Measurements from ENCODE around the gene WASF3. TPM values are rescaled to one million over a fixed set of nuclear protein-coding genes. Genes with fewer than 3 reads are reported as not detected.

Gene WASF3
- total and polyA plus RNA-seq, 2 donors from 2014 or later: 3.7 to 18.5 TPM

DNA sequence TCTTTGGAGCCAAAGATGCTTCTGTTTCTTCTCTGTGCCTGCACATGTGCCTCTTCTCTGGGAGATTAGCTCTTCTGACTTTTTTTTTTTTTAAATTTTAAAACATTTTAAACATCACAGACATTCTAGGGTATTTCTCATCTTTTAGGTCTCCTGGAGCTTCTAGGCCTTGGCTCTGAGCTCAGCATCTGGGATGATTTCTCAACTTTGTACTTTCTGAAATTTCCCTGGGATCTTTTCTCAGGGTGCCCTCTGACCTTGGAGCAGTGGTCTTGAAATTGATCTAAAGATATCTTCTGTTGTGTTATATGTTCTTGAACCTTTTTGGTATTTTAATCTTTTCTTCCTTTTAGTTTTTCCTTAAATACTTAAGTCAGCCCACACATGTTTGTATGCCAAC is 6.2 kb downstream of the WASF3 start:
- H3K9ac ChIP-seq (ENCODE audit: low read length in 3 of 3): no peak overlapping the region
- no peaks in the 10 kb centered on the region for H3K9me3 ChIP-seq (ENCODE audit: control insufficient read depth in 2 of 3, insufficient read depth in 1 of 3, low read length in 3 of 3)
- no peak overlapping the region for H3K27ac ChIP-seq (ENCODE audit: low read depth in 2 of 2, low read length in 2 of 2)
- H3K36me3 ChIP-seq (ENCODE audit: control insufficient read depth in 2 of 3, insufficient read depth in 3 of 3, low read length in 3 of 3): no peaks in the 10 kb centered on the region
- no peak for TF ChIP-seq CTCF (IDR thresholded peaks at IDR 0.05; ENCODE audit: borderline replicate concordance, extremely low read depth, insufficient read depth)
- H3K27me3 ChIP-seq (ENCODE audit: control insufficient read depth, insufficient read depth, low read length): no peaks in the 10 kb centered on the region
- no peaks in the 10 kb centered on the region for H3K4me1 ChIP-seq (ENCODE audit: control insufficient read depth in 2 of 3, insufficient read depth in 2 of 3, low read depth in 1 of 3, low read length in 3 of 3)
- DNase-seq: no peak
- no peak overlapping the region for H3K4me3 ChIP-seq (ENCODE audit: low read length in 3 of 3)
- intact Hi-C loops (cut with DNase I): no loop called here
- FAIRE-seq: no peak

DNA sequence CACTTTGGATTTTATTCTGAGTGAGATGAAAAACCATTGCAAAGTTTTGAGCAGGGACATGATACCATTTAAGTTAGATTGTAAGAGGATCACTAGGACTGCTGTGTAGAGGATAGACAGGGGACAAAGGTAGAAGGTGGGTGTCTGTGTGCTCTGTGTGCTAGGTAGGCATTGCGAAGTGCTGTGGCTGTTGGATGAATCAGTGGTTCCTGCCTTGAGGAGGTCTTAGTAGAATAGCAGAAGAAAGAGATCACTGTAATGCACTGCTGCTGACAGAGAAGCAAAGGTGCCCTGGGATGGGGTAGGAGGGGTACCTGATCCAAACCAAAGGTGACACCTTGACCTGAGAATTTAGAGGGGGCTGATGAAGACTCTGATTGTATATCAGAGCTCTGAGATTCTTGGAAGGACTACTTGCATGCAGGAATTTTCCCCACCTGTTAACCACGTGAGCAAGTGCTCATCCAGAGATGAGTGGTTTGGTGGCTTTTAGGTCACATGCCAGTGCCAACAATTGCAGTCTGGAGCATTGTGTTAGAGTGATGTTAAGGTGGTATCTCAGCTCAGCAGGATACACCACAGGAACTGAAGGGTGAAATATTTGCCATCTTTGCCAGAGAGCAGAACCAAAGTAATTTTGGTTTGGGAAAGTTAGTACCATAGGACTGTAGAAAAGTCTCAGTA is 10.8 kb downstream of the WASF3 start:
- Histone ChIP-seq H3K27me3 (ENCODE audit: control insufficient read depth, insufficient read depth, low read length) (no peaks in the 10 kb centered on the region), H3K4me1 (ENCODE audit: control insufficient read depth in 2 of 3, insufficient read depth in 2 of 3, low read depth in 1 of 3, low read length in 3 of 3) (no peaks in the 10 kb centered on the region), H3K36me3 (ENCODE audit: control insufficient read depth in 2 of 3, insufficient read depth in 3 of 3, low read length in 3 of 3) (no peaks in the 10 kb centered on the region), H3K9ac (ENCODE audit: low read length in 3 of 3) (no peak overlapping the region), H3K27ac (ENCODE audit: low read depth in 2 of 2, low read length in 2 of 2) (no peak overlapping the region), H3K4me3 (ENCODE audit: low read length in 3 of 3) (no peak overlapping the region), H3K9me3 (ENCODE audit: control insufficient read depth in 2 of 3, insufficient read depth in 1 of 3, low read length in 3 of 3) (no peaks in the 10 kb centered on the region)
- FAIRE-seq (no peak), DNase-seq (no peak)
- TF ChIP-seq CTCF (IDR thresholded peaks at IDR 0.05; ENCODE audit: borderline replicate concordance, extremely low read depth, insufficient read depth): no peak
- intact Hi-C loops (cut with DNase I): no loop called here

DNA sequence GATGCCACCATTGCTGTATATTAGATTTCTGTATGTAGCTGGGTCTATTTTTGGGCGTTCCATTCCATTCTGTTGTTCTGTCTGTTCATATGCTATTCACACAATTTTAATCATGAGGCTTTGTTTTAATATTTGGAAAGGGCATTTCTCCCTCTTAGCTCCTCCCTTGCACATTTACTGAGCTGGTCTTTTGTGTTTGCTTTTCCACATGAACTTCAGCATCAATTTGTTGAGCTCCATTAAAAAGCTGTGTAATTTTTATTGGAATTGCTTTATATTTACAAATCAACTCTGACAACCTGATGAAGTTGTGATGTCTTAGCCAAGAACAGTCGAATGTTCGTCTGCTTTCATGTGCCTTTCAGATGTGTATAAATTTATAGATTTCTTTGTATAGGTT is 14.0 kb downstream of the WASF3 start:
- Histone ChIP-seq H3K27ac (ENCODE audit: low read depth in 2 of 2, low read length in 2 of 2) (no peak overlapping the region), H3K9ac (ENCODE audit: low read length in 3 of 3) (no peak overlapping the region), H3K4me3 (ENCODE audit: low read length in 3 of 3) (no peak overlapping the region), H3K9me3 (ENCODE audit: control insufficient read depth in 2 of 3, insufficient read depth in 1 of 3, low read length in 3 of 3) (no peaks in the 10 kb centered on the region), H3K27me3 (ENCODE audit: control insufficient read depth, insufficient read depth, low read length) (no peaks in the 10 kb centered on the region), H3K4me1 (ENCODE audit: control insufficient read depth in 2 of 3, insufficient read depth in 2 of 3, low read depth in 1 of 3, low read length in 3 of 3) (no peaks in the 10 kb centered on the region), H3K36me3 (ENCODE audit: control insufficient read depth in 2 of 3, insufficient read depth in 3 of 3, low read length in 3 of 3) (no peaks in the 10 kb centered on the region)
- TF ChIP-seq CTCF (IDR thresholded peaks at IDR 0.05; ENCODE audit: borderline replicate concordance, extremely low read depth, insufficient read depth): no peak
- DNase-seq: no peak
- no peak for FAIRE-seq
- intact Hi-C loops (cut with DNase I): no loop called here

DNA sequence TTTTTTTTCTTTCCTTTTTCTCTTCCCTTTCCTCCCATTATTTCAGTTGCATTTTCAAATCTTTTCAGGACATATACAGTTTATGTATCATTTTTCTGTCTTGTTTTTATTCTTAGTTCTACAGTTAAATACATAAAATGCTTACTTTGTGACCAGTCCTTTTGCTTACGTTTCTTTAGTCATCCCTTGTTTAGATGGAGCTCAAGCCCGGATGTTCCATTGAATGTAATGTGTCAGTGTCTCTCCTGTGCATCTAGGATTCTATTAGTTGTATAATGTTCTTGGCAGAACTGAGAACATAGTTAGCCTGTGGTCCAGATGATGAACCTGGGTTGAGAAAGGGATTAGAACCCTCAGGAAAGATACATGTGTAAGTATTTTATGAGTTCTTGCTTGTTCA is 17.8 kb downstream of the WASF3 start:
- Histone ChIP-seq H3K27me3 (ENCODE audit: control insufficient read depth, insufficient read depth, low read length) (no peaks in the 10 kb centered on the region), H3K36me3 (ENCODE audit: control insufficient read depth in 2 of 3, insufficient read depth in 3 of 3, low read length in 3 of 3) (no peaks in the 10 kb centered on the region), H3K27ac (ENCODE audit: low read depth in 2 of 2, low read length in 2 of 2) (no peak overlapping the region), H3K9ac (ENCODE audit: low read length in 3 of 3) (no peak overlapping the region), H3K9me3 (ENCODE audit: control insufficient read depth in 2 of 3, insufficient read depth in 1 of 3, low read length in 3 of 3) (peaks cover 0 to 5% (median 0%) of the 10 kb centered on the region in 3 donors), H3K4me1 (ENCODE audit: control insufficient read depth in 2 of 3, insufficient read depth in 2 of 3, low read depth in 1 of 3, low read length in 3 of 3) (no peaks in the 10 kb centered on the region), H3K4me3 (ENCODE audit: low read length in 3 of 3) (no peak overlapping the region)
- intact Hi-C loops (cut with DNase I): no loop called here
- DNase-seq (no peak), FAIRE-seq (no peak)
- TF ChIP-seq CTCF (IDR thresholded peaks at IDR 0.05; ENCODE audit: borderline replicate concordance, extremely low read depth, insufficient read depth): no peak
